Endothelial cell of umbilical vein (primary cell): ENCODE results near the gene MAP4K2. TPM values are rescaled to one million over a fixed set of nuclear protein-coding genes. Genes with fewer than 3 reads are reported as not detected.

Source experiments
- BruUV-seq: library from RNA; stranded (reverse); fragments of 400-500 nt; replicated peaks from 2 replicates; lab custom pipeline; 2021; lab: Mats Ljungman, UMichigan
- CTCF ChIA-PET: fragments of 300-600, 350-600 bp; sonication (Branson Sonifier 250); formaldehyde crosslinking; loops from one replicate; lab custom pipeline; 2021; ENCODE audit warnings: antibody characterized with exemption, inconsistent platforms; lab: Charles Lee
- POLR2A ChIA-PET: fragments of 300-600, 350-600 bp; sonication (Branson Sonifier 250); formaldehyde crosslinking; loops from one replicate; lab custom pipeline; 2021; ENCODE audit warnings: antibody characterized with exemption, inconsistent platforms; lab: Charles Lee
- DNase-seq: peaks from one replicate; pipeline ENCODE4 v3.0.0-alpha.2; 2011; ENCODE audit warnings: low read depth, low spot score
- FAIRE-seq: peaks from 2 replicates; lab custom pipeline; 2011; peaks lifted over from hg19 to GRCh38; lab: Jason Lieb, UNC
- H2AFZ ChIP-seq: 2 replicates; pipeline ENCODE4 v1.6.0; 2012; ENCODE audit warnings: low read depth, low read length, control low read depth, inconsistent platforms
- H3K27ac ChIP-seq: 2 replicates; pipeline ENCODE4 v1.5.1; 2011; ENCODE audit warnings: low read depth, mild to moderate bottlenecking, control low read depth, low read length, moderate library complexity; ENCODE audit not compliant: insufficient read depth
- H3K27me3 ChIP-seq, 2 experiments: 2 replicates each; pipeline versions ENCODE4 v1.6.0 to v1.6.1; 2011; ENCODE audit warnings: low read length in 2 of 2, mixed read lengths in 1 of 2; ENCODE audit not compliant: control insufficient read depth in 2 of 2, insufficient read depth in 2 of 2
- H3K36me3 ChIP-seq, 2 experiments: 2 replicates in 1 of 2; 3 replicates in 1 of 2; pipeline ENCODE4 v1.5.1; 2011; ENCODE audit warnings: low read length in 2 of 2, mild to moderate bottlenecking in 1 of 2, moderate library complexity in 1 of 2; ENCODE audit not compliant: control insufficient read depth in 2 of 2, insufficient read depth in 2 of 2; ENCODE audit errors: extremely low read depth in 1 of 2
- H3K4me1 ChIP-seq: 3 replicates; pipeline ENCODE4 v1.5.1; 2011; ENCODE audit warnings: mild to moderate bottlenecking, low read length; ENCODE audit not compliant: control insufficient read depth, insufficient read depth; ENCODE audit errors: extremely low read depth
- H3K4me2 ChIP-seq: 2 replicates; pipeline ENCODE4 v1.6.1; 2011; ENCODE audit warnings: low read length, control low read depth, mixed read lengths; ENCODE audit not compliant: insufficient read depth
- H3K4me3 ChIP-seq, 3 experiments: fragments of 200-600 bp in 1 of 3; sonication (generic), shearing (Covaris generic) in 1 of 3; replicated peaks in 1 of 3; 2 replicates each; pipeline ENCODE4 v1.5.1; 2011 to 2016; ENCODE audit warnings: control low read depth in 3 of 3, low read length in 3 of 3, mild to moderate bottlenecking in 2 of 3, inconsistent platforms in 1 of 3, low read depth in 1 of 3, moderate library complexity in 1 of 3; ENCODE audit not compliant: insufficient read depth in 1 of 3
- H3K79me2 ChIP-seq: 2 replicates; pipeline ENCODE4 v1.6.0; 2012; ENCODE audit warnings: low read length, inconsistent platforms; ENCODE audit not compliant: control insufficient read depth, insufficient read depth
- H3K9ac ChIP-seq: replicated peaks from 2 replicates; pipeline ENCODE3; 2011; ENCODE audit warnings: low read length, control low read depth; ENCODE audit not compliant: insufficient read depth; ENCODE audit errors: extremely low read depth
- H3K9me1 ChIP-seq: replicated peaks from 3 replicates; pipeline ENCODE4 v1.6.0; 2011; ENCODE audit warnings: mild to moderate bottlenecking, low read length; ENCODE audit not compliant: control insufficient read depth, insufficient read depth; ENCODE audit errors: extremely low read depth
- H3K9me3 ChIP-seq: replicated peaks from 2 replicates; pipeline ENCODE4 v1.5.1; 2012; ENCODE audit warnings: low read length, inconsistent platforms; ENCODE audit not compliant: control insufficient read depth, insufficient read depth
- H4K20me1 ChIP-seq: replicated peaks from 2 replicates; pipeline ENCODE3; 2011; ENCODE audit warnings: mild to moderate bottlenecking, low read length; ENCODE audit not compliant: control insufficient read depth, insufficient read depth; ENCODE audit errors: extremely low read depth
- EZH2 ChIP-seq: IDR thresholded peaks from 2 replicates; pipeline ENCODE4 v1.6.1; 2012; ENCODE audit warnings: borderline replicate concordance, low read depth, mild to moderate bottlenecking, moderate library complexity, low read length, inconsistent platforms; ENCODE audit not compliant: severe bottlenecking
- FOS ChIP-seq: IDR thresholded peaks from 2 replicates; pipeline ENCODE4 v1.6.1; 2011; ENCODE audit warnings: mild to moderate bottlenecking, low read length, moderate library complexity, borderline replicate concordance; ENCODE audit not compliant: insufficient read depth
- GATA2 ChIP-seq: IDR thresholded peaks from 2 replicates; pipeline ENCODE4 v1.7.0; 2011; ENCODE audit warnings: low read depth, mild to moderate bottlenecking, moderate library complexity, mixed read lengths, low read length; ENCODE audit not compliant: insufficient read length, insufficient read depth
- JUN ChIP-seq: IDR thresholded peaks from 2 replicates; pipeline ENCODE4 v1.6.1; 2011; ENCODE audit warnings: borderline replicate concordance, low read depth; ENCODE audit not compliant: insufficient read length, insufficient read depth
- MYC ChIP-seq: IDR thresholded peaks from one replicate; pipeline ENCODE4 v1.6.1; 2011; ENCODE audit warnings: mild to moderate bottlenecking, low read depth, low read length
- POLR2A ChIP-seq: IDR thresholded peaks from 2 replicates; pipeline ENCODE4 v1.6.1; 2012; ENCODE audit warnings: low read depth, mild to moderate bottlenecking, control low read depth, low read length
- POLR2AphosphoS5 ChIP-seq: IDR thresholded peaks from 2 replicates; pipeline ENCODE4 v1.6.1; 2012; ENCODE audit warnings: low read depth, mild to moderate bottlenecking, control low read depth, low read length, moderate library complexity; ENCODE audit not compliant: insufficient read depth
- dilution Hi-C: fragments of 300-500 bp; cut with MboI; formaldehyde crosslinking; loops from one replicate; pipeline ENCODE4 v1.15.0; 2019; ENCODE audit warnings: low sequenced_read_pairs; ENCODE audit not compliant: extremely low pct_ligation_motif_present
- intact Hi-C: fragments of 100-400 bp; cut with micrococcal nuclease; formaldehyde crosslinking; loops from one replicate; pipeline ENCODE4 v1.10.0; 2022
- polyA plus RNA-seq, 4 experiments: library from polyadenylated mRNA; depleted of rRNA in 3 of 4; stranded (reverse) in 3 of 4; unstranded in 1 of 4; fragments of >200 nt; gene quantifications; 2 replicates each; pipeline versions ENCODE4 v1.2.1 to v1.2.3, GENCODE V29; 2011 to 2012; ENCODE audit warnings: missing spikeins in 1 of 4
- total RNA-seq: library from RNA; stranded (reverse); gene quantifications from 2 replicates; pipeline ENCODE4 v1.2.3, GENCODE V29; 2021
- TF ChIP-seq, protein P1 (sequence below): IDR thresholded peaks from 2 replicates; pipeline ENCODE4 v1.6.1; 2011; ENCODE audit not compliant: insufficient read depth, insufficient read length
- TF ChIP-seq, protein P2 (sequence below), 2 donors: IDR thresholded peaks; 1 replicate in 1 of 2; 2 replicates in 1 of 2; pipeline ENCODE4 v1.5.1; 2011; ENCODE audit warnings: low read length in 2 of 2, mild to moderate bottlenecking in 2 of 2, moderate library complexity in 2 of 2, control low read depth in 1 of 2, inconsistent platforms in 1 of 2, low read depth in 1 of 2; ENCODE audit not compliant: insufficient read depth in 1 of 2; ENCODE audit errors: extremely low read depth in 1 of 2

MAP4K2 gene
- total and polyA plus RNA-seq, 2 donors (not counting 3 experiments of a cell fraction or from before 2014, with no cell fraction given), result 43.3 to 44.0 TPM

DNA sequence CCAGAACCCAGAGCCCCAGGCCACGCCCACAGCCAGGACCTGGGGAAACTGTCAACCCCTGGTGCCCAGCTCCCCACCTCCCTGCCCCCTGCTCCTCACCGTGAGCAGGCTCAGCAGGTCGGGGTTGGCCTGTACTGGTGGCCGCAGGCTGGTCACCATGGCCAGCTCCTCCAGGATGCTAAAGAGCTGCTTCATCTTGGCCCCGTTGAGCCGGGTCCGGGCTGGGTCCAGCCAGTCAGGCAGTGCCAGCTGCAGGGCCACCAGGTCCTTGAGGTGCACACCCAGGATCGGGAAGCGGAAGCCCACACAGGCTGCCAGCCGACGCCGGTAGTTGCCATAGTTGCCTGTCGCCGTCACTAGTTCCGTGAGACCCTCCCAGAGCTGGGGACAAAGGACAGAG is 66.4 kb downstream of the MAP4K2 start:
- ChIA-PET POLR2A (no interaction called here), CTCF (no interaction called here)
- FAIRE-seq, result no peak
- BruUV-seq, result no TSS peak
- H4K20me1 ChIP-seq, result no peaks in the 10 kb centered on the region
- H3K36me3 ChIP-seq, result no peaks in the 10 kb centered on the region
- no peak overlapping the region for H3K4me2 ChIP-seq
- DNase-seq, result no peak
- H3K4me3 ChIP-seq, result no peak overlapping the region
- no peaks in the 10 kb centered on the region for H3K9me1 ChIP-seq
- TF ChIP-seq POLR2A (no peak), EZH2 (no peak), MYC (no peak), POLR2AphosphoS5 (no peak), FOS (no peak), JUN (no peak), GATA2 (no peak)
- TF ChIP-seq, protein P1, sequence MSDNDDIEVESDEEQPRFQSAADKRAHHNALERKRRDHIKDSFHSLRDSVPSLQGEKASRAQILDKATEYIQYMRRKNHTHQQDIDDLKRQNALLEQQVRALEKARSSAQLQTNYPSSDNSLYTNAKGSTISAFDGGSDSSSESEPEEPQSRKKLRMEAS, result no peak
- TF ChIP-seq, protein P2, sequence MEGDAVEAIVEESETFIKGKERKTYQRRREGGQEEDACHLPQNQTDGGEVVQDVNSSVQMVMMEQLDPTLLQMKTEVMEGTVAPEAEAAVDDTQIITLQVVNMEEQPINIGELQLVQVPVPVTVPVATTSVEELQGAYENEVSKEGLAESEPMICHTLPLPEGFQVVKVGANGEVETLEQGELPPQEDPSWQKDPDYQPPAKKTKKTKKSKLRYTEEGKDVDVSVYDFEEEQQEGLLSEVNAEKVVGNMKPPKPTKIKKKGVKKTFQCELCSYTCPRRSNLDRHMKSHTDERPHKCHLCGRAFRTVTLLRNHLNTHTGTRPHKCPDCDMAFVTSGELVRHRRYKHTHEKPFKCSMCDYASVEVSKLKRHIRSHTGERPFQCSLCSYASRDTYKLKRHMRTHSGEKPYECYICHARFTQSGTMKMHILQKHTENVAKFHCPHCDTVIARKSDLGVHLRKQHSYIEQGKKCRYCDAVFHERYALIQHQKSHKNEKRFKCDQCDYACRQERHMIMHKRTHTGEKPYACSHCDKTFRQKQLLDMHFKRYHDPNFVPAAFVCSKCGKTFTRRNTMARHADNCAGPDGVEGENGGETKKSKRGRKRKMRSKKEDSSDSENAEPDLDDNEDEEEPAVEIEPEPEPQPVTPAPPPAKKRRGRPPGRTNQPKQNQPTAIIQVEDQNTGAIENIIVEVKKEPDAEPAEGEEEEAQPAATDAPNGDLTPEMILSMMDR (IDR thresholded peaks at IDR 0.05; ENCODE audit: extremely low read depth in 1 of 2, insufficient read depth in 1 of 2, low read depth in 1 of 2, low read length in 2 of 2), result no peak
- H3K9ac ChIP-seq, result no peak overlapping the region
- dilution Hi-C loops (no loop called here), intact Hi-C loops (no loop called here)
- H3K4me1 ChIP-seq, result no peaks in the 10 kb centered on the region
- no peak overlapping the region for H3K27ac ChIP-seq
- no peaks in the 10 kb centered on the region for H3K9me3 ChIP-seq
- H3K79me2 ChIP-seq, result no peaks in the 10 kb centered on the region
- peaks cover under 1 to 7% of the 10 kb centered on the region in 2 experiments for H3K27me3 ChIP-seq
- no peak overlapping the region for H2AFZ ChIP-seq
